Parathyroid adenoma (tissue), 2 donors: ENCODE data around the gene ENOX2.

Experiments used
- H2AFZ ChIP-seq: fragments of 300-600 bp; sonication (generic); one replicate; pipeline ENCODE4 v1.7.0; 2017; ENCODE audit warnings: antibody characterized with exemption, mild to moderate bottlenecking
- H3K27ac ChIP-seq: fragments of 300-600 bp; sonication (generic); one replicate; pipeline ENCODE4 v1.7.0; 2017
- H3K27me3 ChIP-seq: fragments of 300-600 bp; sonication (generic); one replicate; pipeline ENCODE4 v1.7.0; 2017; ENCODE audit warnings: low read length; ENCODE audit not compliant: control insufficient read depth, insufficient read depth
- H3K36me3 ChIP-seq: fragments of 300-600 bp; sonication (generic); one replicate; pipeline ENCODE4 v1.7.0; 2017; ENCODE audit warnings: low read length; ENCODE audit not compliant: control insufficient read depth, insufficient read depth
- H3K4me1 ChIP-seq: fragments of 300-600 bp; sonication (generic); one replicate; pipeline ENCODE4 v1.7.0; 2017; ENCODE audit warnings: control low read depth
- H3K4me2 ChIP-seq: fragments of 300-600 bp; sonication (generic); one replicate; pipeline ENCODE4 v1.7.0; 2017; ENCODE audit warnings: low read length
- H3K4me3 ChIP-seq: fragments of 300-600 bp; sonication (generic); one replicate; pipeline ENCODE4 v1.7.0; 2017; ENCODE audit warnings: low read depth, low read length
- H3K79me2 ChIP-seq: fragments of 300-600 bp; sonication (generic); one replicate; pipeline ENCODE4 v1.7.0; 2017; ENCODE audit warnings: control low read depth
- H3K9ac ChIP-seq: fragments of 300-600 bp; sonication (generic); one replicate; pipeline ENCODE4 v1.7.0; 2017; ENCODE audit warnings: mild to moderate bottlenecking
- H3K9me3 ChIP-seq: fragments of 300-600 bp; sonication (generic); one replicate; pipeline ENCODE4 v1.7.0; 2017; ENCODE audit warnings: low read length; ENCODE audit not compliant: control insufficient read depth
- TF ChIP-seq, protein P1 (sequence below): fragments of 300-600 bp; sonication (generic); IDR thresholded peaks from one replicate; pipeline ENCODE4 v1.7.0; 2017; ENCODE audit warnings: antibody characterized with exemption, mild to moderate bottlenecking
- donor health status: primary hyperparathyroidism.

Gene ENOX2

DNA sequence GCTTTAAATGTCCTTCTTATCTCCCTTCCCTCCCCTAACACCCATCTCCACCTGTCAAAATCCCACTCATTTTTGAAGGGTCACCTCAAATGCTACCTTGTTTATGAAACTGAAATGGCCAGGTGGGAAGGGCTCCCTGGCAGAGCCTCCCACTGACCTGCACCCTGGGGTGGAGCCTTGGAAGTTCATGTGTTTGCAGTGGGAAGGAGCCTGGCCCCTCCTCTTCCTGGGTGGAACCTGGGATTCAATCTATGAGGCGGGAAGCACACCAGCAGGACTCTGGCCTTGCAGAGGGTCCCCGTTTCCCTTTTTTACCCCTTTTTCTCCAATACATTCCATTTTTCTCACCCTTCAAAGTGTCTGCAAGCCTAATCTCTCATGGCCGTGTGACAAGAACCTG lies 197.4 kb downstream of the ENOX2 start:
- H3K4me1 ChIP-seq = no peaks in the 10 kb centered on the region
- no peak overlapping the region for H3K4me3 ChIP-seq
- H3K9ac ChIP-seq = no peak overlapping the region
- H3K36me3 ChIP-seq = no peaks in the 10 kb centered on the region
- H3K79me2 ChIP-seq = no peaks in the 10 kb centered on the region
- no peak overlapping the region for H3K27ac ChIP-seq
- no peak overlapping the region for H3K4me2 ChIP-seq
- no peaks in the 10 kb centered on the region for H3K27me3 ChIP-seq
- no peak overlapping the region for H2AFZ ChIP-seq
- TF ChIP-seq, protein P1, sequence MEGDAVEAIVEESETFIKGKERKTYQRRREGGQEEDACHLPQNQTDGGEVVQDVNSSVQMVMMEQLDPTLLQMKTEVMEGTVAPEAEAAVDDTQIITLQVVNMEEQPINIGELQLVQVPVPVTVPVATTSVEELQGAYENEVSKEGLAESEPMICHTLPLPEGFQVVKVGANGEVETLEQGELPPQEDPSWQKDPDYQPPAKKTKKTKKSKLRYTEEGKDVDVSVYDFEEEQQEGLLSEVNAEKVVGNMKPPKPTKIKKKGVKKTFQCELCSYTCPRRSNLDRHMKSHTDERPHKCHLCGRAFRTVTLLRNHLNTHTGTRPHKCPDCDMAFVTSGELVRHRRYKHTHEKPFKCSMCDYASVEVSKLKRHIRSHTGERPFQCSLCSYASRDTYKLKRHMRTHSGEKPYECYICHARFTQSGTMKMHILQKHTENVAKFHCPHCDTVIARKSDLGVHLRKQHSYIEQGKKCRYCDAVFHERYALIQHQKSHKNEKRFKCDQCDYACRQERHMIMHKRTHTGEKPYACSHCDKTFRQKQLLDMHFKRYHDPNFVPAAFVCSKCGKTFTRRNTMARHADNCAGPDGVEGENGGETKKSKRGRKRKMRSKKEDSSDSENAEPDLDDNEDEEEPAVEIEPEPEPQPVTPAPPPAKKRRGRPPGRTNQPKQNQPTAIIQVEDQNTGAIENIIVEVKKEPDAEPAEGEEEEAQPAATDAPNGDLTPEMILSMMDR = no peak
- no peaks in the 10 kb centered on the region for H3K9me3 ChIP-seq

DNA sequence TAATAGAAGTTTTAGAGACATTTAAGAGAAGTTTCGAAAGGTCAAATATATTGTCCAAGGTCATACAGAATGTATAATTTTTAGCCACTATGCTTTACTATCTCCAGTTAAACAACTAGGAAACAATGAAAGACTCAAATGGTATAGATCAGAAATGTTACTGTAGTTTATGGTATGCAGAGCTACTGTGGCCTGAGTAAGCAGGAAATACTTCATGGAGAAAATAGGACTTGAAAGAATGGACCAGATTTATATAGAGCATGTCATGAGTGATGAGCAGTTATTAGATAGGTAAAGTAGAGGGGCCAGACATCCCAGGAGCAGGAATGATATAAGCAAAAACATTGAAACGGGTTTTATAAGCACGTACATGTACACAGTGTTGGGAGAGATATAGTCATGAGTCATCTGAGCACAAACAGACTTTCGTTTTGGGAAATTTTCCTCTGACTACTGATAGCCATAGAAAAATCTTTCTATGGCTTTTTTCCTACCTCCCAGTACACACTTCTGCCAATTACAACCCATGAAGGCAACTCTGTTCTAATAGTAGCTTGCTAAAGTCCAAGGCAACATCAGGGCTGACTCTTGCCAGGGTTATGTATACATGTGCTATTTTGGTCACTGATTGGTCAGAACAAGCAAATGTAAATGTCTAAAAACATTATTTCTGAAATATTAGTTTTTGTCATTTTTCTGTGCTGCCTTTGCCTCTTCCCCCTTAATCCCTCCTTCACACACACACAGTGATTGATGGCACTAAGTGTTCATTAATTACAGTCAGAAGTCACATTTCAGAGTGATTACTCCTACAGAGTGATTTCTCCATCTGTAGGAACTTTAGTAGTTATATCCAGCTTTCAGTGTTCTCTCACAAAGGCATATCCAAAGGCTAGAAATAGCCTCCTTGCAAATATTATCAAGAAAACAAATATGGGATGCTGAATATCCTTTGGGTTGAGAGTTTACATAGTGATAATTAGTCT lies 198.7 kb downstream of the ENOX2 start:
- no peaks in the 10 kb centered on the region for H3K9me3 ChIP-seq
- H3K9ac ChIP-seq = no peak overlapping the region
- H3K27ac ChIP-seq = no peak overlapping the region
- no peak overlapping the region for H3K4me3 ChIP-seq
- no peaks in the 10 kb centered on the region for H3K36me3 ChIP-seq
- no peaks in the 10 kb centered on the region for H3K4me1 ChIP-seq
- no peak overlapping the region for H3K4me2 ChIP-seq
- no peak overlapping the region for H2AFZ ChIP-seq
- H3K27me3 ChIP-seq = no peaks in the 10 kb centered on the region
- TF ChIP-seq, protein P1 = no peak
- no peaks in the 10 kb centered on the region for H3K79me2 ChIP-seq

DNA sequence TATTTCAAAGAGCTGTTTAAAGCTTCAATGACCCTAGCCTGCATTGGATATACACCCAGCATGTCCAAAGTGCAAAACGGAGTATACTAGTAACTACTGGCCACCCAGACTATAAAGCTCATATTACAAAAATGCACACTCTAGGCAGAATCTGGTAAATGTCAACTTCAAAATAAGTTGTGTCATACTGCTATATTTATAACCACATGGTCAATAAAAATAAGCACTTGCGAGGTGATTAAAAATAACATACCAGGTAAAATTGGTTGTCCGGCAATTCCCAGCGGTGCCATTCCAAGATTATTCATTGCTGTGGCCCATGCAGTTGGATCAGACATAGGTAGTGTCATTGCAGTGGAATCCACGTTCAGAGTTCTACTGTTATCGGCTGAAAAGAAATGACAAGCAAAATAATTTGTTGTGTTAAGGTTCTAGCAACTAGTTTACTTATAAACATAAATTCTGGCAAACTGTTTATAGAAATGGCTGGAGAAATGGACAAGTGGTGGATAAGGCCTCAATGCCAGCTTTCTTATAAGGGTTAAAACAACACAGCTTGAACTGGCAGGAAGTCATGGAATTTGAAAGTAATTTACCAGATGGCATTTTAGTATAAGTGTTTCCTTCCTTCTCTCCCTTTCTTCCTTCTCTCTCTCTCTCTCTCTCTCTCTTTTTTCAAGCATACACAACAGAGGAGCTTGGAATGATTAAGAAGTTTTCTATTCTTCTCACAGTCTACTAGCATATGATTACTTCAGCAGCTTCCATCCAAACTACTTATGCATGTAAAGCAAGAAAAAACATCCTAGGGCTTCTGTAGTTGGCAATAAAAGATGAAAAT lies 199.9 kb downstream of the ENOX2 start:
- no peaks in the 10 kb centered on the region for H3K79me2 ChIP-seq
- H3K27ac ChIP-seq = no peak overlapping the region
- no peak overlapping the region for H3K4me3 ChIP-seq
- no peaks in the 10 kb centered on the region for H3K36me3 ChIP-seq
- TF ChIP-seq, protein P1 = no peak
- no peaks in the 10 kb centered on the region for H3K4me1 ChIP-seq
- H3K9me3 ChIP-seq = no peaks in the 10 kb centered on the region
- no peak overlapping the region for H2AFZ ChIP-seq
- H3K9ac ChIP-seq = no peak overlapping the region
- H3K4me2 ChIP-seq = no peak overlapping the region
- H3K27me3 ChIP-seq = no peaks in the 10 kb centered on the region

DNA sequence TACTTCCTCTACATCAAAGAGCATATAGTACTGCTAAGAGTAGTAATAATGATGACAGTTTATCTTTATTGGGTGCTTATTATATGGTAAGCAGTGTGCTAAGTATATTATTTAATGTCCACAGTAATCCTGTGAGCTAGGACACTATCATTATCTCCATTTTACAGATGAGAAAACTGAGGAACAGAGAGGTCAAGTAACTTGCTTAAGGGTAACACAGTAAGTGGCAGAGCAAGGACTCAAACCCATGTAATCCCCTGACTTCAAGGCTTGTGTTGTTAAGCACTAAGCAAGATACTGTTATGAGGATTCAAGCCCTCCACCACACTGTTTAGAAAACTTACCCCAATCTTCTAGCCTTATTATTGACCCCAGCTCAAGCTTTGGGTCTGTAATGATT lies 202.4 kb downstream of the ENOX2 start:
- H3K79me2 ChIP-seq = no peaks in the 10 kb centered on the region
- TF ChIP-seq, protein P1 = no peak
- no peak overlapping the region for H3K4me3 ChIP-seq
- no peak overlapping the region for H3K9ac ChIP-seq
- no peaks in the 10 kb centered on the region for H3K4me1 ChIP-seq
- no peaks in the 10 kb centered on the region for H3K36me3 ChIP-seq
- H3K27me3 ChIP-seq = no peaks in the 10 kb centered on the region
- H3K27ac ChIP-seq = no peak overlapping the region
- no peak overlapping the region for H3K4me2 ChIP-seq
- H3K9me3 ChIP-seq = no peaks in the 10 kb centered on the region
- no peak overlapping the region for H2AFZ ChIP-seq
